RWPE2 (cell line): ENCODE measurements around the gene CTDP1.

Experiments
- ATAC-seq: fragments of 200-7000 bp; cut with Tn5 transposase; 3 replicates; pipeline ENCODE4 v1.9.1; 2021; ENCODE audit warnings: low read depth
- DNase-seq: peaks from one replicate; pipeline ENCODE4 v3.0.0-alpha.2; 2020; ENCODE audit warnings: low spot score
- H3K27ac ChIP-seq: fragments of 450-650 bp; 2 replicates; pipeline ENCODE4 v1.5.1; 2017; ENCODE audit warnings: mild to moderate bottlenecking; ENCODE audit not compliant: poor library complexity, severe bottlenecking
- H3K27me3 ChIP-seq: fragments of 250-450 bp; sonication (Bioruptor Pico); 2 replicates; pipeline ENCODE4 v1.5.1; 2021; ENCODE audit warnings: mild to moderate bottlenecking, moderate library complexity; ENCODE audit not compliant: insufficient read depth, poor library complexity, severe bottlenecking
- H3K36me3 ChIP-seq: fragments of 250-450 bp; sonication (Bioruptor Pico); 2 replicates; pipeline ENCODE4 v1.5.1; 2020; ENCODE audit warnings: low read depth, mild to moderate bottlenecking, moderate library complexity
- H3K4me1 ChIP-seq: fragments of 250-450 bp; sonication (Bioruptor Pico); 2 replicates; pipeline ENCODE4 v1.5.1; 2021; ENCODE audit warnings: mild to moderate bottlenecking, moderate library complexity; ENCODE audit not compliant: insufficient read depth, poor library complexity, severe bottlenecking
- H3K4me3 ChIP-seq: fragments of 250-450 bp; sonication (Bioruptor Pico); 2 replicates; pipeline ENCODE4 v1.5.1; 2021; ENCODE audit warnings: mild to moderate bottlenecking, moderate library complexity; ENCODE audit not compliant: severe bottlenecking
- H3K9me3 ChIP-seq: fragments of 250-450 bp; sonication (Bioruptor Pico); 2 replicates; pipeline ENCODE4 v1.5.1; 2021; ENCODE audit warnings: mild to moderate bottlenecking, moderate library complexity; ENCODE audit not compliant: severe bottlenecking
- CTCF ChIP-seq: fragments of 450-650 bp; IDR thresholded peaks from one replicate; pipeline ENCODE4 v1.5.1; 2017; ENCODE audit warnings: mild to moderate bottlenecking, moderate library complexity; ENCODE audit not compliant: poor library complexity, severe bottlenecking

Gene CTDP1

GRCh38 chr18:79766308-79766707, 86.7 kb downstream of the CTDP1 start:
- ATAC-seq (no peak), DNase-seq (peak; percentile 31)
- H3K36me3 ChIP-seq = no peaks in the 10 kb centered on the region

GRCh38 chr18:79768745-79769144, 89.1 kb downstream of the CTDP1 start:
- Histone ChIP-seq H3K4me1 (no peaks in the 10 kb centered on the region), H3K36me3 (no peaks in the 10 kb centered on the region), H3K27ac (no peak overlapping the region), H3K9me3 (no peaks in the 10 kb centered on the region), H3K27me3 (no peaks in the 10 kb centered on the region), H3K4me3 (no peak overlapping the region)
- no peak for TF ChIP-seq CTCF
- ATAC-seq (no peak), DNase-seq (no peak)

More at GRCh38 chr18:79766308-79766707, 86.7 kb downstream of the CTDP1 start:
- H3K4me1 ChIP-seq = no peaks in the 10 kb centered on the region
- H3K27ac ChIP-seq = no peak overlapping the region
- TF ChIP-seq CTCF = no peak
- H3K4me3 ChIP-seq = no peak overlapping the region
- no peaks in the 10 kb centered on the region for H3K27me3 ChIP-seq
- H3K9me3 ChIP-seq = no peaks in the 10 kb centered on the region

GRCh38 chr18:79769698-79770500, 90.3 kb downstream of the CTDP1 start:
- no peak for TF ChIP-seq CTCF
- H3K4me1 ChIP-seq = no peaks in the 10 kb centered on the region
- H3K4me3 ChIP-seq = no peak overlapping the region
- H3K9me3 ChIP-seq = no peaks in the 10 kb centered on the region
- no peaks in the 10 kb centered on the region for H3K36me3 ChIP-seq
- peak; percentile 43 for DNase-seq
- no peaks in the 10 kb centered on the region for H3K27me3 ChIP-seq
- no peak for ATAC-seq
- H3K27ac ChIP-seq = no peak overlapping the region

- ATAC-seq (no peak), DNase-seq (peak; percentile 42)
- H3K27me3 ChIP-seq = no peaks in the 10 kb centered on the region
- H3K4me1 ChIP-seq = no peaks in the 10 kb centered on the region
- no peak overlapping the region for H3K27ac ChIP-seq
- TF ChIP-seq CTCF = no peak
- no peaks in the 10 kb centered on the region for H3K9me3 ChIP-seq
- no peaks in the 10 kb centered on the region for H3K36me3 ChIP-seq
- no peak overlapping the region for H3K4me3 ChIP-seq
These were observed 90.9 kb downstream of the CTDP1 start for GRCh38 chr18:79770501-79770815.

GRCh38 chr18:79770826-79771225, 91.2 kb downstream of the CTDP1 start:
- DNase-seq = peak; percentile 34
- Histone ChIP-seq H3K9me3 (no peaks in the 10 kb centered on the region), H3K4me1 (no peaks in the 10 kb centered on the region), H3K27me3 (no peaks in the 10 kb centered on the region), H3K4me3 (no peak overlapping the region), H3K36me3 (no peaks in the 10 kb centered on the region), H3K27ac (no peak overlapping the region)
- no peak for TF ChIP-seq CTCF
- ATAC-seq = no peak
